ENCODE measurements around the gene USP32.

USP32 gene

GRCh38 chr17:60325730-60326524, 66.0 kb downstream of the USP32 start:
- in situ Hi-C loops (cut with MboI; ENCODE audit: low pct_unique_long_range_greater_than_20kb, low sequenced_read_pairs, unreplicated experiment): no loop called here
- no peak for DNase-seq (ENCODE audit: low spot score)
- TF ChIP-seq CTCF (IDR thresholded peaks at IDR 0.05; ENCODE audit: extremely low read depth, insufficient read depth, missing control alignments): no peak

- in situ Hi-C loops (cut with MboI; ENCODE audit: low pct_unique_long_range_greater_than_20kb, low sequenced_read_pairs, unreplicated experiment): no loop called here
- TF ChIP-seq CTCF (IDR thresholded peaks at IDR 0.05; ENCODE audit: extremely low read depth, insufficient read depth, missing control alignments): no peak
- DNase-seq (ENCODE audit: low spot score): no peak
Observed at GRCh38 chr17:60323754-60324153, 68.2 kb downstream of the USP32 start.

- no peak for DNase-seq (ENCODE audit: low spot score)
- in situ Hi-C loops (cut with MboI; ENCODE audit: low pct_unique_long_range_greater_than_20kb, low sequenced_read_pairs, unreplicated experiment): no loop called here
- TF ChIP-seq CTCF (IDR thresholded peaks at IDR 0.05; ENCODE audit: extremely low read depth, insufficient read depth, missing control alignments): no peak
Observed at GRCh38 chr17:60322056-60322387, 69.9 kb downstream of the USP32 start.

GRCh38 chr17:60321336-60322055, 70.4 kb downstream of the USP32 start:
- TF ChIP-seq CTCF (IDR thresholded peaks at IDR 0.05; ENCODE audit: extremely low read depth, insufficient read depth, missing control alignments): no peak
- in situ Hi-C loops (cut with MboI; ENCODE audit: low pct_unique_long_range_greater_than_20kb, low sequenced_read_pairs, unreplicated experiment): no loop called here
- no peak for DNase-seq (ENCODE audit: low spot score)

GRCh38 chr17:60318830-60319229, 73.1 kb downstream of the USP32 start:
- in situ Hi-C loops (cut with MboI; ENCODE audit: low pct_unique_long_range_greater_than_20kb, low sequenced_read_pairs, unreplicated experiment): no loop called here
- no peak for DNase-seq (ENCODE audit: low spot score)
- no peak for TF ChIP-seq CTCF (IDR thresholded peaks at IDR 0.05; ENCODE audit: extremely low read depth, insufficient read depth, missing control alignments)

DNA sequence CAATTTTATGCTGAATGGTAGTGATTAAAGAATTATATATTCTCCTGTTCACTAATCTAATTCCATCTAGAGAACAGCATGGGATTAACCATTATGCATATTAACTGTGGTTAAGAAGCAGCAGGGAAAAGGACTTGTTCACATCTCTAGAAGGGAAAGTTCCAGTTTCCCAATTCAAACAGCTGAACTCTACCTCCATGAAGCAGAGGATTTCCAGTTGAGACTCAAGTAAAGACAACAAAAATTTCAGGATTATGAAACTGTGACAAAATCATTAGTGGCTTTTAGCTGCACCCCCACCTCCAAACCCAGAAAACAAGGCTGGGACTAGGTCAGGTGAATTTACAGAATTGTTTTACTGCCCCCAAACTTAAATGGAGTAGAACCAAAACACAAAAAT, 73.6 kb downstream of the USP32 start:
- no peak for TF ChIP-seq CTCF (IDR thresholded peaks at IDR 0.05; ENCODE audit: extremely low read depth, insufficient read depth, missing control alignments)
- in situ Hi-C loops (cut with MboI; ENCODE audit: low pct_unique_long_range_greater_than_20kb, low sequenced_read_pairs, unreplicated experiment): no loop called here
- DNase-seq (ENCODE audit: low spot score): no peak

Measured in GM13977 (cell line).